IPS DF 19.7 (cell line): ENCODE data around the gene FAM3D.

Experiments used
- DNase-seq: peaks from one replicate; pipeline ENCODE4 v3.0.0-alpha.2; 2013; ENCODE audit warnings: low read depth, low spot score

Gene FAM3D

GRCh38 chr3:58656631-58657030, 9.9 kb downstream of the FAM3D start:
- DNase-seq = no peak

DNA sequence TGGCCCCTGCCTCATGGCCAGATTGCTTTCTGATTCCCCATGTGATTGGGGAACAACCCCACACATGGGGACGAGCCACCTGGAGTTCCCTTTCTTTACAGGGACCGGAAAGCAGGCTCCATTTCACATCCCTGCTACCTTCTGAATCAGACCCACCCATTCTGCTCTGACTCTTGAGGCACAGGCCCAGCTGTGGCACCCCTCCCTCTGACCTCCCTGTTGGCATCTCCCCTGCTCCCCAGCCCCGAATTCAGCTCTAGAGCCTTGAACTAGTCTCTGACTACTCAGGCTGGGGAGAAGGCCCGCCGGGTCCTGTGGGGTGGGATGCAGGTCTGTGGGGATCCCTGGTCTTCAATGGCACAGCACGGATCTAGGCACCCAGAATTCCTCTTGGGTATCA, 12.1 kb downstream of the FAM3D start:
- DNase-seq = no peak

- DNase-seq = no peak
Measured at GRCh38 chr3:58652624-58653023, 13.9 kb downstream of the FAM3D start.

DNA sequence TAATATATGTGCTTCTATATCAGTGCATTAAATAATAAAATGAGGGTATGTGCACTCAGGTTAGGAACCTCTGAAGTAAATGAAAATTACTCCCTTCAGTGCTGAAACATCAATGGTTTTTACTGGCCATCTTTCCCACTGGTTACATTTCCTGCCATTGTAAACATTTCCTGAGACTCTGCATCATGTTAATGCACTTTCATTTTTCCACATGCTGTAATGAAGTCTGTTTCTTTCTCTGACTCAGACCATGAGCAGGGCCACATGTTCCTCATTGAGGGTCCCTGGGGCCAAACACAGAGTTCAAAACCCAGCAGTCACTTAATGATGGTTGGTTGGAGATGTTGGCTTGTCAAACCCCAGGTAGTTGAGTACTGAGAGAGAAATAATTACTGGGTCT, 15.3 kb downstream of the FAM3D start:
- DNase-seq = no peak

GRCh38 chr3:58647381-58648141, 19.0 kb downstream of the FAM3D start:
- DNase-seq = peak; percentile 12

DNA sequence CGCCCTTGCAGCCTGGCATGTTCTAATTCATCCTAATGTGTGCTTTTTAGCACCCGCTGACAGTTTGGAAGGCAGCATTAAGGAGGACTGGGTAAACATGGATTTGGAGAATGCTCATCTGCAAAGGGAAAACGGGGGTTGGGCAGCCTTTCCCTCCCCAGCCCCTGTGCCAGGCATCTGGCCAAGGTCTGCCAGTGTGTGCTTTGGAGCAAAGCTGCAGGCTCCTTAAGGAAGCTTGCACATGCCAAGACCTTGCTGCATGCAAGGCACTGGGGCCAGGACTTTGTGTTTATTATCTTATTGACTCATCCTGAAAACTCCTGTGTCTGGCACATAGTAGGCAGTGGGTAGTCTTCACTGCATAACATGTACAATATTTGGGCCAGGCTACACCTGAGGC, 20.1 kb downstream of the FAM3D start:
- no peak for DNase-seq

DNA sequence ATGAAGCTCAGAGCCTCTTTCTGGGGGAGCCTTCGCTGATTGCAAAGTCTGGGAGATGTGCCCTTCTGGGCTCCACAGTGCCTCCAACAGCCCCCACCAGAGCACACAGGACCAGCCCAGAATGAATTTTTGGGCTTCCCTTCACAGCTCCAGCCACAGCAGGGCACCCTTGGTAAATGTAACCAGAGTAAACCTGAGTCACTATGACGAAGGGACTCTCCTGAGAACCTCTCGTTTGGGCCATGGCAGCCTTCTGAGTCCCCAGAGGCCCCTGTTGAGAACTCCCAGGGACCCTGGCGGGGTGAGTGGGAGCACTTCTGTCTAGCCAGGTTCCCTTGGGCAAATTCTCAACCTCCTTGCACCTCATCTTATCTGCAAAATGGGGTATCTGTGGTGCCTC, 20.8 kb downstream of the FAM3D start:
- DNase-seq = no peak

- DNase-seq = no peak
Measured at GRCh38 chr3:58642846-58643245, 23.7 kb downstream of the FAM3D start.

GRCh38 chr3:58640700-58641372, 25.7 kb downstream of the FAM3D start:
- peak; percentile 68 for DNase-seq

- no peak for DNase-seq
Measured at GRCh38 chr3:58639842-58640241, 26.7 kb downstream of the FAM3D start.

DNA sequence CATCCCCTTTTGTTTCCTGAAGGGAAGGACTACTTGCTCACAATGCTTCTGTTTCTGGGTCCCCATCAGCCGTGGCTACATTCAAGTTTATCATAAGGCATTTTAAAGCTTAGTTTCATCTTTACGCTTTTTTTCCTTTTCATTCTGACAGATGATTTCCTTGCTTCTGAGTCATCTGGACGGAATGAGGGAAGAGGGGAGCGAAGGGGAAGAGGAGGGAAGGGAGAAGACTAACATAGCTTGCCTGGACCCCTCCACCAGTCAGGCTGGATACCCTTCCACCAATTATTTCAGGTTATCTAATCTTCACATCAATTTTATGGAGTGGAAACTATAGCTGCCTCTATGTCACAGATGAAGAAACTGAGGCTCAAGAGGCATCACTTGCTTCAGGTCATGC, 27.6 kb downstream of the FAM3D start:
- no peak for DNase-seq

GRCh38 chr3:58638591-58638990, 28.0 kb downstream of the FAM3D start:
- DNase-seq = no peak

DNA sequence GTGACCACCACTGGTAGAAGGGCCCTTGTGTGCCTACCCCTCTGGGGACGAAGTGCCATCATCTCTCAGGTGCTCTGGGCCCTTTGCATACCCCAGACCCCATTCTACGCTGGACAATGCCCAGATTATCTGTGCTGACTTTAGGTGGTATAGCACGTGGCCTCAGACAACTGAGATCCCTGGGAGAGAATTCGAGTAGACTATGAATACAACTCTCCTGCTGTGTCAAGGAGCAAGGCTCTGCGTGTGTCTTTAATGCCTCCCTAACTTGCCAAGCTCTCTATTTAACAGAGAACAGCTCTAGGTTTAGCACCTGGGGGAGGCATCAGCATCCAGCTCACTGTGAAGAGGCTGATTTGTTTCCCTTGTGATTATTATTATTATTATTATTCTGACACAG, 29.1 kb downstream of the FAM3D start:
- no peak for DNase-seq

DNA sequence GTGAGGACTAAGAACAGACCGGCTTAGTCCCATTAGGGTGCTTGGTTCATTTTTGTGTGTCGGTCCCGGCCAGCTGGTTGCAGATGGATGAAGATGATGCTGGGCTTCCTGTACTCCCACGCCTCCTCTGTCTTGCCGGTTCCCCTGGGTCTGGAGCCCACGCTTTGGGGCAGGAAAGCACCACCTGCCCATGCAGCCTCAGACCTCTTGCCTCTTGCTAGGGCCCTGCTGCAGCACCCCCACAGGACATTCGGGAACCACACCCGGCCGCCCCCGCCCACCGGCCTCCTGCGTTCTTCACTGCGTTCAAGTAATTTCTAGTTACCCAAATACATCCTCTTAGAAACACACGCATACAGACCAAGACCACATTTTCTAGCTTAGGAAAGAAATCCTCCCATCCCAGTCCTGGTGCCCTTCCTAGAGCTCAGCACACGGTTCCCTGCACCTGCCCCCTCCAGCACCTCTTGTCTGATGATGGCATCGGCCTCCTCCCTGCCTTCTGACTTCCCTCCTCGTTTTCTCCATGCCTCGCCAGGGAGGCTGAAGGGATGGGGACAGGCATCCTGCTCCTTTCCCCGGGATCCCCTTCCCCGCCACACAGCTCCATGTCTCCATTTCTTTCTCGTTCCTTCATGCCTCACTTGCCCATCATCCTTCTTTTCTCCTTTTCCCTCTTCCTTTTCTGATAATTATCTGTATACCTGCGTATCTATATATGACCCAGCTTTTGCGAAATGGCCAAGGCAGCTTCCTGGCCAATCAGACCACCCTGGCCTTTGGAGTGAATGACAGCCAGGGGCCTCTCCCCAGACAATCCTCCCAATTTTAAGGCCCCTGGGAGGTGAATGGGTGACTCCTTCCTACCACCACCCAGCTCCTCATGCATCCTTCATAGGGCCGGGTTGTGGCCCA, 30.9 kb downstream of the FAM3D start:
- no peak for DNase-seq

DNA sequence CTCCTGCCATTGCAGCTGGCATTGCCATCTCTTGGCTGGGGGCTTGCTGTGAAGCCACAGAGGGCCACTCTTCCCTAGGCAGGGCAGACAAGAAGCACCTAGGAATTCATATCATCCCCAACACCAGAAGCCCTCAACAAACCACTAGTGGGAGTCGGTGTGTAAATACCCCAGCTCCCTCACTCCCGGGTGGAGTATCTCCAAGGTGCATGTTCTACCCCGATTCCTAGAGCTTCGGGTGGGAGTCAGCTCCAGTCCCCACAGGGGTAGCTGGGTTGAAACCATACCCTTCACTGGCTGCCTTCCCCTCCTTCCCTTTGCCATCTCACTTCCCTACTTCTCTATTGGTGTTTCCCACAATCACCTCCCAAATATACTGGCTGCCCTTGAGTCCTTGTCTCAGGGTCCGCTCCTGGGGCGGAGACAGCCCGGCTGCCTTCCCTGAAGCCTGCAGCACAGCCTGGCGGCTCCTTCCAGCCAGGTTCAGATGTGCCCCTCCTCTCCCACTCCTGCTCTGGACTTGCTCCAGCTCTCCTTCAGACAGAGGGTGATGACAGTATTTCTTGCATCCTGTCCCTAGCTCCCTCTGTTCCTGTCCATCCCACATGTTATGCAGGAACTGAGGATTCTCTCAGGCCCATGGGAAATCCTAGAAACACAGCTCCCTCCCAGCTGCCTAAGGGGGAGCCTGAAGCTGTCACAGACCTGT, 33.3 kb downstream of the FAM3D start:
- no peak for DNase-seq

DNA sequence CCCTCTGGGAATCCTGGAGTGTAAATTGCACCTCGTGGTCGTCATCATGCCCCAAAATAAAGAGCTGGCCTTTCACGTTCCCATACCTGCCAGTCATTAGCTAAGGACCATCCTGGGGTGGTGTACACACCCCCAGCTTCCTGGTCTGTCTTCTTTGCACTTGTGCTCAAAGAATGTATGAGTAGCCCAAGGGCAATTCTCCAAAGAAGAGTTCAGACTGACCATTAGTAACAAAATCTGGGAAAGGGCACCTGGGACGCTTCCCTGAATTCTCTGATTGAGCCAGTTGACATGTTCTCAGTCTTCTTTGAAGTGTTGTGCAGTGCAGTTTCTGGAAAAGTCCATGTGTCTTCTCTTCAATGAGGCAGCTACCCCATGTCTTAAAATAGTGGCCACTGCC, 34.8 kb downstream of the FAM3D start:
- no peak for DNase-seq

GRCh38 chr3:58630710-58631092, 35.9 kb downstream of the FAM3D start:
- no peak for DNase-seq

DNA sequence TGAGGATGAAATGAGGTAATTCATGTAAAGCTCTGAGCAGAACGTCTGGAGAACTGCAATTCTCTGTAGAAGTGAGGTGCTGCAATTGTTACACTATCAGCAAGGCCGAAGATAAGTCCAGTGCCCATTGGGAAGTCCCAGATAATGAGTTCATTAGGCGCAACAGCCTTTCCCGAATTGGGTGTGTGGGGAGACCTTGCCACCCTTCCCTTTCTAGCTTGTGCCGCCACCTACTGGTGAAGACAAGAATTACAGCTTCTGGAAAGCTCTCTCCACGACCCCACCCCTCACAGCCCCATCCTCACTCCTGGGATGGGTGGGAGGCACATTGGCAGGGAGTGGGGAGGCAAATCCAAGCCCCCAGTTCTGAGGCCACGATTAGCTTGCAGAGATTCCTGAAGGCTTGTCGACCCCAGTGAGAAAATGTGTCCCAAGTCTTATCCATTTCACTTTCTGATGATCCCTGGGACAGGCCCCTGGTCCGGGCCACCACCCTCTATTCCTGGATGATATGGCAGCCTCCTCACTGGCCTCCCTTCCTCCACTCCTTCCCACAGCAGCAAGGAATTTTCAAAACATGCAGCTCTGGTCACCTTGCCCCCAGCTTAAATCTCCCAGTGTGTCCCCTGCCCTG, 36.4 kb downstream of the FAM3D start:
- DNase-seq = no peak

DNA sequence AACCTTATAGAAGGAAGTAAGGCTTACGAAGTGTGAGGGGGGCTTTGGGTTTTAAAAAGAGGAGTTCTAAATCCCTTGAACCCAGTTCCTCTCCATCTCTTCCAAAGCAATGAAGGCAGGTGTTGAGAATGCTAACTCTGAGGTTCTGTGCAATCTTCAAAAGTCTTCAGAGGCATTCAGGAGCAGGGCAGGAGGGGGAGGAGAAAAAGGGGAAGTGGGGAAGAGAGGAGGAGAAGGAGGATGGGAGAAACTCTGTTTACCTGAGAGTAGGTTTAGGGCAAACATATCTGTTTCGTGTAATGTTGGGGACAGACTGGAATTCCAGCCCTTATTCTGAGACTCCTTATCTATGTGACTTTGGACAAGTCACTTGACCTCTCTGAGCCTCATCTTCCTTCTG, 36.9 kb downstream of the FAM3D start:
- no peak for DNase-seq

DNA sequence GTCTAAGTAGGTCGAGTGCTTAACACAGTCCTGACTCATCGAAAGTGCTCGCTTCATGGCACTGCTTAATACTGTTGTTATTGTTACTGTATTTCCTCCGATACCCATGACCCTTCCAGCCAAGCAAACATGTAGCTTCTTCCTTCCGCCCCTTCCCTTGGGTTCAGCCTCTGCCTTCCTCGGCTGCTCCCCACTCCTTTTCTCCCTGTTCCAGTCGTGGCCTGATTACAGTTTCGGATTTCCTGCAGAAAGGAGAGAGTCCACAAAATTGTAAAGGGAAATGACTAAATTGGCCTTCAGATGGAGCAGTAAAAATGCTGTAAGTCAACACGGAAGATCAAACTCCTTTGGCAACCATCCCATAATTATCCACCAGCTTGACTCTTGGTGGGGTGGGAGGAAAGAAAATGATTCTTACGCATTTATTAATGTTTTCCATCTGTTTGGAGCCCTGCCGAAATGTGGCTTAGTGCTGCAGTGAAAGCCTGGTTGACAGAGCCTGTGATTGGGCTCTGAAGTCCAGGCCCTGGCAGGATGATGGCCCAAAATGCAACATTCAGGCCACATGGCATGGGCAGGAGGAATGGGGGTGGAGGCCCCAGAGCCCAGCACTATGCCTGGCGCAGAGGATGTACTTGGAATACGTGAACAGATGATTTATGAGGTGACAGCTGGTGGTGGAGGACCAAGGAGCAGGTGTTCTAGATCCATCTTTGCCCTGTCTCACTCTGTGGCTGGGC, 37.6 kb downstream of the FAM3D start:
- DNase-seq = no peak

GRCh38 chr3:58627941-58628340, 38.6 kb downstream of the FAM3D start:
- DNase-seq = no peak
